HL-60 (cell line): ENCODE results near the gene BCAT1.

Experiments
- CTCF ChIP-seq: IDR thresholded peaks from one replicate; pipeline ENCODE4 v1.5.1; 2011; ENCODE audit warnings: low read length, control low read depth, inconsistent platforms; ENCODE audit not compliant: insufficient read depth
- GABPA ChIP-seq: IDR thresholded peaks from 2 replicates; pipeline ENCODE4 v1.6.1; 2012; ENCODE audit warnings: low read depth
- POLR2AphosphoS5 ChIP-seq: IDR thresholded peaks from 2 replicates; pipeline ENCODE4 v1.6.1; 2012; ENCODE audit warnings: low read depth
- REST ChIP-seq: IDR thresholded peaks from 2 replicates; pipeline ENCODE4 v1.6.1; 2012; ENCODE audit warnings: low read depth; ENCODE audit not compliant: insufficient replicate concordance
- SPI1 ChIP-seq: IDR thresholded peaks from 2 replicates; pipeline ENCODE4 v1.6.1; 2012; ENCODE audit warnings: low read depth, mild to moderate bottlenecking, borderline replicate concordance

- no peak for TF ChIP-seq CTCF
- TF ChIP-seq GABPA, result no peak
- TF ChIP-seq REST, result no peak
- no peak for TF ChIP-seq POLR2AphosphoS5
- TF ChIP-seq SPI1, result no peak
These were observed 76.7 kb downstream of the BCAT1 start for GRCh38 chr12:24872211-24872610.
